ENCODE results near the gene NUDT16. TPM values are rescaled to one million over a fixed set of nuclear protein-coding genes. Genes with fewer than 3 reads are reported as not detected.

Gene NUDT16
- 12.6 and 13.1 TPM in 2 replicates for total RNA-seq

GRCh38 chr3:131381445-131382291, at the start of gene NUDT16:
Gene NUDT16, plus strand, starts transcription at chr3:131381774. Its CDS starts 31 bp downstream, at chr3:131381805.

Other genes starting within 250 kb of the NUDT16 start
- gene MRPL3, start 121.2 kb downstream of the NUDT16 start, total RNA-seq = 118 and 121 TPM in 2 replicates

Measured in bronchus fibroblast of lung (primary cell).